Aorta (tissue), 5 donors: ENCODE measurements around the gene POU6F1. TPM values are rescaled to one million over a fixed set of nuclear protein-coding genes. Genes with fewer than 3 reads are reported as not detected.

Experiments used
- ATAC-seq: fragments of 200-7000 bp; cut with Tn5 transposase; one replicate; pipeline ENCODE4 v1.9.1; 2022; ENCODE audit warnings: moderate library complexity; ENCODE audit not compliant: low FRiP score
- DNase-seq, 2 donors: peaks; one replicate each; pipeline ENCODE4 v3.0.0-alpha.2; 2020
- H3K27ac ChIP-seq, 2 donors: one replicate each; pipeline ENCODE4 v1.5.1; 2013; ENCODE audit warnings: low read length in 2 of 2, mild to moderate bottlenecking in 2 of 2, moderate library complexity in 2 of 2, control low read depth in 1 of 2, inconsistent platforms in 1 of 2, low read depth in 1 of 2
- H3K27me3 ChIP-seq, 2 donors: one replicate each; pipeline ENCODE4 v1.6.1; 2013; ENCODE audit warnings: control low read depth in 1 of 2, low read length in 1 of 2, mild to moderate bottlenecking in 1 of 2, moderate library complexity in 1 of 2; ENCODE audit not compliant: insufficient read depth in 2 of 2, control insufficient read depth in 1 of 2
- H3K36me3 ChIP-seq, 2 donors: one replicate each; pipeline ENCODE4 v1.6.1; 2013; ENCODE audit warnings: control low read depth in 1 of 2, low read length in 1 of 2, mild to moderate bottlenecking in 1 of 2; ENCODE audit not compliant: insufficient read depth in 2 of 2, control insufficient read depth in 1 of 2
- H3K4me1 ChIP-seq, 2 donors: one replicate each; pipeline ENCODE4 v1.6.1; 2013; ENCODE audit warnings: low read length in 2 of 2, control low read depth in 1 of 2, mild to moderate bottlenecking in 1 of 2, moderate library complexity in 1 of 2; ENCODE audit not compliant: insufficient read depth in 2 of 2, control insufficient read depth in 1 of 2
- H3K4me3 ChIP-seq, 2 donors: one replicate each; pipeline ENCODE4 v1.5.1; 2013; ENCODE audit warnings: low read length in 2 of 2, control low read depth in 1 of 2, mild to moderate bottlenecking in 1 of 2
- H3K9me3 ChIP-seq: one replicate; pipeline ENCODE4 v1.6.1; 2013; ENCODE audit warnings: mild to moderate bottlenecking, low read length; ENCODE audit not compliant: control insufficient read depth
- WGBS, 2 donors: extraction: QIAGEN DNeasy Blood & Tissue Kit; methylation state at CpG; one replicate each; pipeline ENCODE4 v1.1.7; 2013; 5-methylcytosine and 5-hydroxymethylcytosine counted together
- intact Hi-C, 2 donors: fragments of 100-400 bp; cut with DNase I; formaldehyde crosslinking; loops; one replicate each; pipeline versions ENCODE4 v1.14.2 to v1.15.0; 2022
- polyA plus RNA-seq, 2 donors: library from polyadenylated mRNA; stranded (reverse); fragments of 200-250 nt; gene quantifications; one replicate each; pipeline ENCODE4 v1.2.3, GENCODE V29; 2013
- total RNA-seq, 2 donors: library from RNA; stranded (reverse); fragmentation: NEBNext Ultra II Directional; extraction: Animal tissue kit (Norgen Biotek cat#: 25700); gene quantifications; one replicate each; pipeline ENCODE4 v1.2.1, GENCODE V29; 2021
- donor health status: healthy with polysubstance abuse.
- donor health status: Bipolar disorder and iron deficiency.
- donor health status: DM: no; HTN: no; CAD: no.
- donor health status: DM: no; HTN: no; CAD: no.
- donor health status: DM: yes; HTN: yes; CAD: no.

Gene POU6F1
- total and polyA plus RNA-seq, 4 donors, result 13.3 to 36.5 (median 29.7) TPM

- DNase-seq (peak; percentile 98 to 99), ATAC-seq (peak; percentile 99)
- Histone ChIP-seq H3K27ac (peak within 1 kb of the TSS; percentile 78 to 83), H3K9me3 (no peaks in the 10 kb centered on the region), H3K36me3 (no peaks in the 10 kb centered on the region), H3K4me1 (no peaks in the 10 kb centered on the region), H3K27me3 (no peaks in the 10 kb centered on the region), H3K4me3 (peak within 1 kb of the TSS; percentile 44 to 65)
- intact Hi-C loops, result loop anchor here (2.0 to 5.0 kb wide), 2 partner anchors 45 to 66 kb away; partner anchors contain the start of genes DAZAP2 (in 2 of the 2) and POU6F1 (in 1 of the 2)
- WGBS, 2 donors, result 1% methylated on average over 58 of the region's 58 CpGs
Measured at GRCh38 chr12:51172515-51173431, 45.1 kb downstream of the POU6F1 start, which contains the start of gene TFCP2. TFCP2 (minus strand) TSS chr12:51173135; CDS start chr12:51172422, 713 bp downstream.

- Histone ChIP-seq H3K27ac (peak overlapping the region in 1 of 2 donors; percentile 83), H3K4me1 (no peaks in the 10 kb centered on the region), H3K4me3 (peak overlapping the region; percentile 44 to 65), H3K9me3 (no peaks in the 10 kb centered on the region), H3K36me3 (no peaks in the 10 kb centered on the region), H3K27me3 (no peaks in the 10 kb centered on the region)
- ATAC-seq (peak; percentile 17), DNase-seq (no peak)
- 2 to 3% methylated on average over 16 of the region's 16 CpGs for WGBS, 2 donors
- intact Hi-C loops, result loop anchor here (2.0 to 5.0 kb wide), 2 partner anchors 45 to 67 kb away; partner anchors contain the start of genes DAZAP2 (in 2 of the 2) and POU6F1 (in 1 of the 2)
Measured at GRCh38 chr12:51171884-51172514, 45.9 kb downstream of the POU6F1 start.

DNA sequence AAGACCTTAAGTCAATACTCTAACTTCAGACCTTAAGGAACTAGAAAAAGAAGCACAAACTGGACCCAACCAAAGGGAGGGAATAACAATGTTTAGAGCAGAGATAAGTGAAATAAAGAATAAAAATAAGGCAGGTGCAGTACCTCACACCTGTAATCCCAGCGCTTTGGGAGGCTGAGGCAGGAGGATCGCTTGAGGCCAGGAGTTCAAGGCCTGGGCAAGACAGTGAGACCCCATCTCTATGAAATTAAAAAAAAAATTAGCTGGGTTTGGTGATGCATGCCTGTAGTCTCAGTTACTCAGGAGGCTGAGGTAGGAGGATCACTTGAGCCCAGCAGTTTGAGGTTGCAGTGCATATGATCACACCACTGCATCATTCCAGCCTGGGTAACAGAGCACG is 54.1 kb downstream of the POU6F1 start:
- DNase-seq (no peak), ATAC-seq (no peak)
- Histone ChIP-seq H3K36me3 (no peaks in the 10 kb centered on the region), H3K4me3 (no peak overlapping the region), H3K4me1 (no peaks in the 10 kb centered on the region), H3K9me3 (no peaks in the 10 kb centered on the region), H3K27me3 (no peaks in the 10 kb centered on the region), H3K27ac (no peak overlapping the region)
- intact Hi-C loops, result no loop called here
- WGBS, 2 donors, result 65 to 78% methylated on average over 3 of the region's 3 CpGs

DNA sequence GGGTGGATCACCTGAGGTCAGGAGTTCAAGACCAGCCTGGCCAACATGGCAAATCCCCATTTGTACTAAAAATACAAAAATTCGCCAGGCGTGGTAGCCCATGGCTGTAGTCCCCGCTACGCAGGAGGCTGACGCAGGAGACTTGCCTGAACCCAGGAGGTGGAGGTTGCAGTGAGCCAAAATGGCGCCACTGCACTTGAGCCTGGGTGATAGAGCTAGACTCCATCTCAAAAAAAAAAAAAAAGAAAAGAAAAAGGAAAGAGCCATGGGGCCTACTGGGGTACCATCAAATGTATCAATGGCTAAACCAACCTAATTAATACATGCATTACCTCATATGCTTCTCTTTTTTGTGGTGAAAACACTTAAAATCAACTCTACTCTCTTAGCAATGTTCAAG is 55.6 kb downstream of the POU6F1 start:
- no peak for ATAC-seq
- Histone ChIP-seq H3K36me3 (no peaks in the 10 kb centered on the region), H3K27me3 (no peaks in the 10 kb centered on the region), H3K4me3 (no peak overlapping the region), H3K9me3 (no peaks in the 10 kb centered on the region), H3K4me1 (no peaks in the 10 kb centered on the region), H3K27ac (no peak overlapping the region)
- 97 to 99% methylated on average over 6 of the region's 6 CpGs for WGBS, 2 donors
- DNase-seq, result no peak
- intact Hi-C loops, result no loop called here

GRCh38 chr12:51160814-51161459 is 56.9 kb downstream of the POU6F1 start:
- DNase-seq (no peak), ATAC-seq (no peak)
- intact Hi-C loops, result no loop called here
- H3K27ac ChIP-seq, result no peak overlapping the region
- H3K4me1 ChIP-seq, result no peaks in the 10 kb centered on the region
- no peak overlapping the region for H3K4me3 ChIP-seq
- no peaks in the 10 kb centered on the region for H3K27me3 ChIP-seq
- 69 to 80% methylated on average over 8 of the region's 8 CpGs for WGBS, 2 donors
- no peaks in the 10 kb centered on the region for H3K36me3 ChIP-seq
- no peaks in the 10 kb centered on the region for H3K9me3 ChIP-seq

- H3K4me3 ChIP-seq, result no peak overlapping the region
- H3K4me1 ChIP-seq, result no peaks in the 10 kb centered on the region
- DNase-seq, result no peak
- ATAC-seq, result no peak
- H3K27me3 ChIP-seq, result no peaks in the 10 kb centered on the region
- intact Hi-C loops, result no loop called here
- H3K9me3 ChIP-seq, result no peaks in the 10 kb centered on the region
- no peak overlapping the region for H3K27ac ChIP-seq
- no peaks in the 10 kb centered on the region for H3K36me3 ChIP-seq
- 93 to 96% methylated on average over 3 of the region's 3 CpGs for WGBS, 2 donors
Measured at GRCh38 chr12:51156245-51156765, 61.6 kb downstream of the POU6F1 start.

DNA sequence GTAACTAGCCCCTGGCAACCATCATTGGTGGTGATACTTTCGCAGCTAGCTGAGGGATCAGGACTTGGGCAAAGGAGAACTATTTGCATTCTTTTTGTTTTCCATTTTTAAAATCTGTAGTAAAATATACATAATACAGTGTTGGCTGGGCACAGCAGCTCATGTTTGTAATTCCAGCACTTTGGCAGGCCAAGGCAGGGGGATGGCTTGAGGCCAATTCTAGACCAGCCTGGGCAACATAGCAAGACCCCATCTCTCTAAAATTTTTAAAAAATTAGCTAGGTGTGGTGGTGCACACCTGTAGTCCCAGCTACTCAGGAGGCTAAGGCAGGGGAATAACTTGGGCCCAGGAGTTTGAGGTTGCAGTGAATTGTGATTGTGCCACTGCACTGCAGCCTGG is 64.9 kb downstream of the POU6F1 start:
- intact Hi-C loops, result no loop called here
- WGBS, 2 donors, result 76 to 83% methylated on average over 1 of the region's 1 CpG
- DNase-seq, result no peak
- no peaks in the 10 kb centered on the region for H3K27me3 ChIP-seq
- ATAC-seq, result no peak
- H3K4me3 ChIP-seq, result no peak overlapping the region
- no peaks in the 10 kb centered on the region for H3K9me3 ChIP-seq
- no peaks in the 10 kb centered on the region for H3K4me1 ChIP-seq
- no peak overlapping the region for H3K27ac ChIP-seq
- H3K36me3 ChIP-seq, result no peaks in the 10 kb centered on the region

- no peaks in the 10 kb centered on the region for H3K4me1 ChIP-seq
- 65 to 66% methylated on average over 3 of the region's 3 CpGs for WGBS, 2 donors
- no peak overlapping the region for H3K4me3 ChIP-seq
- H3K36me3 ChIP-seq, result no peaks in the 10 kb centered on the region
- no peak overlapping the region for H3K27ac ChIP-seq
- H3K27me3 ChIP-seq, result no peaks in the 10 kb centered on the region
- no peaks in the 10 kb centered on the region for H3K9me3 ChIP-seq
- no peak for ATAC-seq
- DNase-seq, result no peak
- intact Hi-C loops, result no loop called here
Measured at GRCh38 chr12:51150777-51151176, 67.1 kb downstream of the POU6F1 start.
